ENCODE results near the gene UBE2E1. TPM values are rescaled to one million over a fixed set of nuclear protein-coding genes. Genes with fewer than 3 reads are reported as not detected.

Gene UBE2E1
- total and polyA plus RNA-seq, 2 donors = 89.1 to 95.2 TPM

Other genes starting within 250 kb of the UBE2E1 start
- gene NKIRAS1, start 111.0 kb downstream of the UBE2E1 start, total RNA-seq = 5.3 TPM
- gene NKIRAS1, start 111.0 kb downstream of the UBE2E1 start, polyA plus RNA-seq = 9.7 TPM
- 2,170 TPM for gene RPL15, start 111.2 kb downstream of the UBE2E1 start, total RNA-seq
- gene RPL15, start 111.2 kb downstream of the UBE2E1 start, polyA plus RNA-seq = 4,223 TPM
- gene NR1D2, start 139.3 kb downstream of the UBE2E1 start, total RNA-seq = 12.7 TPM
- 8.2 TPM for gene NR1D2, start 139.3 kb downstream of the UBE2E1 start, polyA plus RNA-seq

Data from thymus (tissue), 2 donors.